Measurements from ENCODE around the gene ME3. TPM values are rescaled to one million over a fixed set of nuclear protein-coding genes. Genes with fewer than 3 reads are reported as not detected.

Gene ME3
- total and polyA plus RNA-seq, 12 donors: 13.9 to 128 (median 44.5) TPM

GRCh38 chr11:86687185-86687778, 14.9 kb upstream of the ME3 start:
- 41 to 47% (median 43%) methylated on average over 5 of the region's 5 CpGs for WGBS, 4 donors
- H3K9me3 ChIP-seq (replicated peaks in 1 of 3): no peaks in the 10 kb centered on the region
- intact Hi-C loops (cut with DNase I): loop anchor here in 1 of 2 donors (10.0 kb wide), 1 partner anchor 52 kb away; no protein-coding TSS in a partner anchor
- peak overlapping the region in 4 of 5 donors; percentile 41 to 68 (median 48) for H3K27ac ChIP-seq
- H3K36me3 ChIP-seq (replicated peaks in 1 of 2): no peaks in the 10 kb centered on the region
- no peak overlapping the region for H3K4me3 ChIP-seq
- TF ChIP-seq CTCF (IDR thresholded peaks at IDR 0.05) (no peak), POLR2A (IDR thresholded peaks at IDR 0.05) (no peak)
- peak; percentile 39 to 71 (median 60) for DNase-seq
- H3K27me3 ChIP-seq: no peaks in the 10 kb centered on the region
- peaks cover 7 to 16% of the 10 kb centered on the region in 2 donors for H3K4me1 ChIP-seq (replicated peaks in 1 of 2)

GRCh38 chr11:86686531-86686930, 14.1 kb upstream of the ME3 start:
- Histone ChIP-seq H3K4me1 (replicated peaks in 1 of 2) (peaks cover 10 to 23% of the 10 kb centered on the region in 2 donors), H3K4me3 (no peak overlapping the region), H3K9me3 (replicated peaks in 1 of 3) (no peaks in the 10 kb centered on the region), H3K27me3 (no peaks in the 10 kb centered on the region), H3K36me3 (replicated peaks in 1 of 2) (no peaks in the 10 kb centered on the region), H3K27ac (peak overlapping the region in 3 of 5 donors; percentile 41 to 68 (median 48))
- no peak for DNase-seq
- WGBS, 4 donors: 89 to 100% (median 97%) methylated on average over 1 of the region's 1 CpG
- TF ChIP-seq CTCF (IDR thresholded peaks at IDR 0.05): no peak
- no peak for TF ChIP-seq POLR2A (IDR thresholded peaks at IDR 0.05)
- intact Hi-C loops (cut with DNase I): loop anchor here in 1 of 2 donors (10.0 kb wide), 1 partner anchor 52 kb away; no protein-coding TSS in a partner anchor

GRCh38 chr11:86681483-86681756, 9.0 kb upstream of the ME3 start:
- intact Hi-C loops (cut with DNase I): loop anchor here in 1 of 2 donors (10.0 kb wide), 1 partner anchor 47 kb away; no protein-coding TSS in a partner anchor

More at GRCh38 chr11:86681483-86681756, 9.0 kb upstream of the ME3 start:
- 20 to 49% (median 41%) methylated on average over 2 of the region's 2 CpGs for WGBS, 4 donors
- Histone ChIP-seq H3K4me1 (replicated peaks in 1 of 2) (peaks cover 6 to 11% of the 10 kb centered on the region in 2 donors), H3K27ac (peak overlapping the region in 3 of 5 donors; percentile 0 to 69 (median 15)), H3K9me3 (replicated peaks in 1 of 3) (no peaks in the 10 kb centered on the region), H3K4me3 (no peak overlapping the region), H3K36me3 (replicated peaks in 1 of 2) (no peaks in the 10 kb centered on the region), H3K27me3 (no peaks in the 10 kb centered on the region)
- peak in 2 of 7 donors; percentile 22 to 23 for DNase-seq
- TF ChIP-seq CTCF (IDR thresholded peaks at IDR 0.05) (no peak), POLR2A (IDR thresholded peaks at IDR 0.05) (no peak)
